DOHH2 (cell line): ENCODE data around the gene MFRP.

Experiments
- H3F3A ChIP-seq: fragments of 200-600 bp; sonication (generic), shearing (Covaris generic); 2 replicates; pipeline ENCODE4 v1.6.0; 2016; ENCODE audit warnings: antibody characterized with exemption, mild to moderate bottlenecking; ENCODE audit not compliant: control insufficient read depth, insufficient read depth
- H3K27ac ChIP-seq: fragments of 200-600 bp; sonication (generic); 2 replicates; pipeline ENCODE4 v1.5.1; 2014; ENCODE audit warnings: low read depth, mild to moderate bottlenecking, low read length, moderate library complexity
- H3K27me3 ChIP-seq: fragments of 200-600 bp; sonication (generic); 2 replicates; pipeline ENCODE4 v1.6.1; 2014; ENCODE audit warnings: mild to moderate bottlenecking, low read length, mixed read lengths; ENCODE audit not compliant: control insufficient read depth
- H3K36me3 ChIP-seq: fragments of 200-600 bp; sonication (generic); 2 replicates; pipeline ENCODE4 v1.6.1; 2014; ENCODE audit warnings: mild to moderate bottlenecking, low read length, moderate library complexity, mixed read lengths; ENCODE audit not compliant: control insufficient read depth
- H3K4me1 ChIP-seq: fragments of 200-600 bp; sonication (generic); 2 replicates; pipeline ENCODE4 v1.6.1; 2014; ENCODE audit warnings: mild to moderate bottlenecking, low read length, mixed read lengths; ENCODE audit not compliant: control insufficient read depth
- H3K4me2 ChIP-seq: fragments of 200-600 bp; sonication (generic); 2 replicates; pipeline ENCODE4 v1.6.0; 2014; ENCODE audit warnings: mild to moderate bottlenecking, low read length, moderate library complexity
- H3K4me3 ChIP-seq: fragments of 200-600 bp; sonication (generic); 2 replicates; pipeline ENCODE4 v1.5.1; 2014; ENCODE audit warnings: mild to moderate bottlenecking, low read length, mixed read lengths
- H3K79me2 ChIP-seq: fragments of 200-600 bp; sonication (generic); 2 replicates; pipeline ENCODE4 v1.6.1; 2014; ENCODE audit warnings: mild to moderate bottlenecking, low read length, mixed read lengths; ENCODE audit not compliant: control insufficient read depth
- H3K9me2 ChIP-seq: fragments of 200-600 bp; sonication (generic); replicated peaks from 2 replicates; pipeline ENCODE4 v1.6.1; 2014; ENCODE audit warnings: mild to moderate bottlenecking, low read length, mixed read lengths; ENCODE audit not compliant: control insufficient read depth
- H3K9me3 ChIP-seq: fragments of 200-600 bp; sonication (generic); 2 replicates; pipeline ENCODE4 v1.6.1; 2014; ENCODE audit warnings: antibody characterized with exemption, low read length, mixed read lengths; ENCODE audit not compliant: control insufficient read depth, insufficient read depth
- H4K20me1 ChIP-seq: fragments of 200-600 bp; sonication (generic); 2 replicates; pipeline ENCODE4 v1.6.0; 2014; ENCODE audit warnings: low read depth, mild to moderate bottlenecking, antibody characterized with exemption, low read length, moderate library complexity; ENCODE audit not compliant: control insufficient read depth, insufficient read depth
- CTCF ChIP-seq: fragments of 200-600 bp; sonication (generic); IDR thresholded peaks from one replicate; pipeline ENCODE4 v1.5.1; 2014; ENCODE audit warnings: antibody characterized with exemption, mild to moderate bottlenecking, low read depth, low read length; ENCODE audit not compliant: poor library complexity, severe bottlenecking
- EZH2phosphoT487 ChIP-seq: fragments of 200-600 bp; sonication (generic); IDR thresholded peaks from 2 replicates; pipeline ENCODE4 v1.6.1; 2017; ENCODE audit warnings: borderline replicate concordance, mild to moderate bottlenecking, antibody characterized with exemption, low read length, moderate library complexity, mixed read lengths

The MFRP gene

GRCh38 chr11:119346605-119347004, at the start of gene MFRP:
Gene MFRP (minus strand): TSS chr11:119346705. CDS start chr11:119346513, 192 bp downstream.
- no peak within 1 kb of the TSS for H3K4me3 ChIP-seq
- H3K27ac ChIP-seq = no peak within 1 kb of the TSS
- H3K4me2 ChIP-seq = no peak within 1 kb of the TSS
- H3K36me3 ChIP-seq = no peaks in the 10 kb centered on the region
- peaks cover 30% of the 10 kb centered on the region for H3K27me3 ChIP-seq
- no peaks in the 10 kb centered on the region for H3K79me2 ChIP-seq
- peaks cover 7% of the 10 kb centered on the region for H3K4me1 ChIP-seq
- no peaks in the 10 kb centered on the region for H3F3A ChIP-seq
- no peaks in the 10 kb centered on the region for H3K9me2 ChIP-seq
- H3K9me3 ChIP-seq = no peaks in the 10 kb centered on the region
- no peaks in the 10 kb centered on the region for H4K20me1 ChIP-seq
- TF ChIP-seq EZH2phosphoT487 = no peak
- TF ChIP-seq CTCF = no peak

GRCh38 chr11:119391275-119391674, 44.8 kb upstream of the MFRP start:
- no peaks in the 10 kb centered on the region for H3K9me2 ChIP-seq
- no peaks in the 10 kb centered on the region for H3K79me2 ChIP-seq
- no peaks in the 10 kb centered on the region for H3K36me3 ChIP-seq
- no peaks in the 10 kb centered on the region for H3K27me3 ChIP-seq
- TF ChIP-seq CTCF (no peak), EZH2phosphoT487 (no peak)
- no peaks in the 10 kb centered on the region for H3F3A ChIP-seq
- H3K4me1 ChIP-seq = peaks cover 21% of the 10 kb centered on the region
- H3K4me2 ChIP-seq = no peak overlapping the region
- H3K4me3 ChIP-seq = no peak overlapping the region
- H3K27ac ChIP-seq = no peak overlapping the region
- H3K9me3 ChIP-seq = no peaks in the 10 kb centered on the region
- no peaks in the 10 kb centered on the region for H4K20me1 ChIP-seq

- H3K9me3 ChIP-seq = no peaks in the 10 kb centered on the region
- TF ChIP-seq CTCF = peak; percentile 68
- TF ChIP-seq EZH2phosphoT487 = no peak
- no peaks in the 10 kb centered on the region for H3K36me3 ChIP-seq
These were observed 43.2 kb upstream of the MFRP start for GRCh38 chr11:119389611-119390254.

GRCh38 chr11:119388103-119388502, 41.6 kb upstream of the MFRP start:
- Histone ChIP-seq H3F3A (no peaks in the 10 kb centered on the region), H3K9me2 (no peaks in the 10 kb centered on the region), H4K20me1 (no peaks in the 10 kb centered on the region), H3K27ac (no peak overlapping the region), H3K79me2 (no peaks in the 10 kb centered on the region), H3K4me3 (no peak overlapping the region), H3K36me3 (no peaks in the 10 kb centered on the region), H3K4me2 (no peak overlapping the region), H3K9me3 (no peaks in the 10 kb centered on the region), H3K27me3 (no peaks in the 10 kb centered on the region), H3K4me1 (peaks cover 7% of the 10 kb centered on the region)
- TF ChIP-seq EZH2phosphoT487 = no peak
- no peak for TF ChIP-seq CTCF

More at GRCh38 chr11:119389611-119390254, 43.2 kb upstream of the MFRP start:
- H3K4me1 ChIP-seq = peaks cover 17% of the 10 kb centered on the region
- no peak overlapping the region for H3K4me2 ChIP-seq
- H3K4me3 ChIP-seq = no peak overlapping the region
- H4K20me1 ChIP-seq = no peaks in the 10 kb centered on the region
- H3K79me2 ChIP-seq = no peaks in the 10 kb centered on the region
- no peaks in the 10 kb centered on the region for H3K27me3 ChIP-seq
- no peak overlapping the region for H3K27ac ChIP-seq
- no peaks in the 10 kb centered on the region for H3F3A ChIP-seq
- H3K9me2 ChIP-seq = no peaks in the 10 kb centered on the region
